ENCODE measurements around the gene TESK2. TPM values are rescaled to one million over a fixed set of nuclear protein-coding genes. Genes with fewer than 3 reads are reported as not detected.

TESK2 gene
- total and polyA plus RNA-seq, 2 of the 8 experiments (the other 6 are each of a cell fraction or from before 2014, with no cell fraction given) = 10.8 to 12.6 TPM

DNA sequence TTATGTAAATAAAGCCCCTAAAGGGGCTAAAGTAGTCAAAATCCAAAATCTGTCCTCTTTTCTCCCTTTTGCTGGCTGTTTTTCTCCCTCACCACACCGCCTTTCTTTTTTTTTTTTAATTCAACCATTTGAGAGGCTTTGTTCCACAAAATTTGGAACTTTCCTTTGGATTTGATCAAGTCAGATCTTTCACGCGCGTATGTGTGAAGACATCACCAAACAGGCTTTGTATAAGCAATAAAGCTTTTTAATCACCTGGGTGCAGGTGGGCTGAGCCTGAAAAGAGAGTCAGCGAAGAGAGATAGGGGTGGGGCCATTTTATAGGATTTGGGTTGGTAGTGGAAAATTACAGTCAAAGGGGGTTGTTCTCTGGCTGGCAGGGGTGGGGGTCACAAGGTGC lies 169.5 kb downstream of the TESK2 start:
- peak overlapping the region; percentile 86 for H2BK120ac ChIP-seq (replicated peaks; ENCODE audit: low read depth, low read length)
- no peaks in the 10 kb centered on the region for H4K20me1 ChIP-seq (replicated peaks in 1 of 2; ENCODE audit: control insufficient read depth in 1 of 2, insufficient read depth in 2 of 2, low read length in 2 of 2)
- H2AFZ ChIP-seq (ENCODE audit: low read length) = no peak overlapping the region
- H2BK15ac ChIP-seq (ENCODE audit: low read length) = no peak overlapping the region
- no peak overlapping the region for H4K91ac ChIP-seq (replicated peaks; ENCODE audit: insufficient read length, low read length)
- no peaks in the 10 kb centered on the region for H3K36me3 ChIP-seq (ENCODE audit: control insufficient read depth in 2 of 4, insufficient read depth in 4 of 4, low read length in 3 of 4)
- peak overlapping the region in 2 of 4 experiments; percentile 23 to 42; a peak in 2 of 8 replicates for H3K4me3 ChIP-seq (ENCODE audit: extremely low read depth in 1 of 4, insufficient read depth in 2 of 4, low read depth in 3 of 4, low read length in 4 of 4)
- H3K18ac ChIP-seq (ENCODE audit: extremely low read depth, low read length) = peak overlapping the region; percentile 48
- no peaks in the 10 kb centered on the region for H3K9me3 ChIP-seq (ENCODE audit: insufficient read depth in 2 of 2, low read depth in 1 of 2, low read length in 1 of 2)
- H4K5ac ChIP-seq (ENCODE audit: insufficient read length, low read depth, low read length) = peak overlapping the region; percentile 78
- H3K79me1 ChIP-seq (ENCODE audit: low read depth, low read length) = no peaks in the 10 kb centered on the region
- H3K79me2 ChIP-seq (ENCODE audit: control insufficient read depth in 1 of 2, insufficient read depth in 2 of 2, low read length in 2 of 2) = no peaks in the 10 kb centered on the region
- DNase-seq (ENCODE audit: low read depth in 1 of 2, low spot score in 2 of 2) = no peak
- H3K27me3 ChIP-seq (replicated peaks in 1 of 4; ENCODE audit: control insufficient read depth in 3 of 4, extremely low read depth in 1 of 4, insufficient read depth in 3 of 4, low read length in 3 of 4) = no peaks in the 10 kb centered on the region
- peak overlapping the region; percentile 61; the same call in 1 of the 2 replicates for H2BK20ac ChIP-seq (ENCODE audit: low read length)
- ChIA-PET CTCF (ENCODE audit: partially characterized antibody) (interaction anchor here (0.6 to 2.2 kb wide), 2 partner anchors 16 to 183 kb away, joined by 4 to 8 read pairs; no protein-coding TSS in a partner anchor), POLR2A (ENCODE audit: partially characterized antibody) (interaction anchor here (0.6 to 16.3 kb wide), 11 partner anchors 8 to 1277 kb away, joined by 3 to 472 read pairs (median 6); partner anchors contain the start of genes HECTD3, MUTYH, PRDX1 and TOE1)
- no peak overlapping the region for H3K23ac ChIP-seq (ENCODE audit: insufficient read length)
- no peak overlapping the region for H2BK12ac ChIP-seq (ENCODE audit: low read depth, low read length)
- H3K4me1 ChIP-seq (replicated peaks in 1 of 4; ENCODE audit: control insufficient read depth in 3 of 4, insufficient read depth in 4 of 4, low read length in 3 of 4) = peaks cover 5 to 19% (median 11%) of the 10 kb centered on the region in 4 experiments
- peak overlapping the region; percentile 75 for H3K27ac ChIP-seq (ENCODE audit: low read depth, low read length)
- H3K56ac ChIP-seq (replicated peaks; ENCODE audit: insufficient read length, low read depth, low read length) = no peak overlapping the region
- peak overlapping the region; percentile 66 for H2BK5ac ChIP-seq (ENCODE audit: low read depth, low read length)
- H3K9ac ChIP-seq (replicated peaks in 1 of 4; ENCODE audit: extremely low read depth in 1 of 4, low read depth in 3 of 4, low read length in 3 of 4) = peak overlapping the region in 3 of 4 experiments; percentile 50 to 63 (median 56); a peak in 6 of 7 replicates
- no peak overlapping the region for H2AK5ac ChIP-seq (ENCODE audit: low read depth, low read length)
- no peak overlapping the region for H3K4ac ChIP-seq (replicated peaks; ENCODE audit: insufficient read length, low read depth, low read length)
- no peak overlapping the region for H3K14ac ChIP-seq (ENCODE audit: insufficient read length)
- no peak overlapping the region for H4K8ac ChIP-seq (ENCODE audit: extremely low read depth, insufficient read depth, low read length)
- FAIRE-seq = no peak
- H3K4me2 ChIP-seq (ENCODE audit: insufficient read depth in 1 of 2, low read depth in 2 of 2, low read length in 2 of 2) = peak overlapping the region; percentile 42 to 70
- H3K23me2 ChIP-seq (ENCODE audit: low read depth, low read length) = no peaks in the 10 kb centered on the region; the same call in 1 of the 2 replicates
- 11% methylated on average over 5 of the region's 5 CpGs; no CpG with 5 or more reads in 1 of the 2 experiments for WGBS, 2 experiments (ENCODE audit: extremely low coverage in 1 of 2, insufficient coverage in 1 of 2, insufficient read length in 1 of 2, insufficient replicate concordance in 2 of 2, low coverage in 1 of 2, low lambda C conversion rate in 2 of 2, missing lambda C conversion rate in 1 of 2)
- TF ChIP-seq, protein P1, sequence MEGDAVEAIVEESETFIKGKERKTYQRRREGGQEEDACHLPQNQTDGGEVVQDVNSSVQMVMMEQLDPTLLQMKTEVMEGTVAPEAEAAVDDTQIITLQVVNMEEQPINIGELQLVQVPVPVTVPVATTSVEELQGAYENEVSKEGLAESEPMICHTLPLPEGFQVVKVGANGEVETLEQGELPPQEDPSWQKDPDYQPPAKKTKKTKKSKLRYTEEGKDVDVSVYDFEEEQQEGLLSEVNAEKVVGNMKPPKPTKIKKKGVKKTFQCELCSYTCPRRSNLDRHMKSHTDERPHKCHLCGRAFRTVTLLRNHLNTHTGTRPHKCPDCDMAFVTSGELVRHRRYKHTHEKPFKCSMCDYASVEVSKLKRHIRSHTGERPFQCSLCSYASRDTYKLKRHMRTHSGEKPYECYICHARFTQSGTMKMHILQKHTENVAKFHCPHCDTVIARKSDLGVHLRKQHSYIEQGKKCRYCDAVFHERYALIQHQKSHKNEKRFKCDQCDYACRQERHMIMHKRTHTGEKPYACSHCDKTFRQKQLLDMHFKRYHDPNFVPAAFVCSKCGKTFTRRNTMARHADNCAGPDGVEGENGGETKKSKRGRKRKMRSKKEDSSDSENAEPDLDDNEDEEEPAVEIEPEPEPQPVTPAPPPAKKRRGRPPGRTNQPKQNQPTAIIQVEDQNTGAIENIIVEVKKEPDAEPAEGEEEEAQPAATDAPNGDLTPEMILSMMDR (IDR thresholded peaks at IDR 0.05; ENCODE audit: control extremely low read depth in 1 of 3, insufficient read depth in 1 of 3, low read depth in 1 of 3, low read length in 3 of 3) = no peak
- 0 out of 2 replicates have a peak, but pooled peaks have one; percentile 39 for TF ChIP-seq TAF1 (IDR thresholded peaks at IDR 0.05; ENCODE audit: low read depth, low read length)
- peak; percentile 50 for TF ChIP-seq ASH2L (IDR thresholded peaks at IDR 0.05; ENCODE audit: low read length)
- TF ChIP-seq, protein P2, sequence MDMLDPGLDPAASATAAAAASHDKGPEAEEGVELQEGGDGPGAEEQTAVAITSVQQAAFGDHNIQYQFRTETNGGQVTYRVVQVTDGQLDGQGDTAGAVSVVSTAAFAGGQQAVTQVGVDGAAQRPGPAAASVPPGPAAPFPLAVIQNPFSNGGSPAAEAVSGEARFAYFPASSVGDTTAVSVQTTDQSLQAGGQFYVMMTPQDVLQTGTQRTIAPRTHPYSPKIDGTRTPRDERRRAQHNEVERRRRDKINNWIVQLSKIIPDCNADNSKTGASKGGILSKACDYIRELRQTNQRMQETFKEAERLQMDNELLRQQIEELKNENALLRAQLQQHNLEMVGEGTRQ (IDR thresholded peaks at IDR 0.05; ENCODE audit: low read length) = no peak
